Osteoblast (primary cell): ENCODE results near the gene SYNE1. TPM values are rescaled to one million over a fixed set of nuclear protein-coding genes. Genes with fewer than 3 reads are reported as not detected.

Source experiments
- DNase-seq: peaks from one replicate; pipeline ENCODE4 v3.0.0; 2011; ENCODE audit warnings: low spot score, mixed read lengths; ENCODE audit not compliant: insufficient read length; ENCODE audit errors: missing footprints
- H2AFZ ChIP-seq: 2 replicates; pipeline ENCODE4 v1.6.0; 2011; ENCODE audit warnings: mild to moderate bottlenecking, low read length
- H3K27ac ChIP-seq: 2 replicates; pipeline ENCODE4 v1.5.1; 2011; ENCODE audit warnings: mild to moderate bottlenecking, low read depth, low read length, moderate library complexity
- H3K27me3 ChIP-seq: 2 replicates; pipeline ENCODE4 v1.6.0; 2012; ENCODE audit warnings: mild to moderate bottlenecking, control low read depth, inconsistent platforms, low read length, moderate library complexity; ENCODE audit not compliant: insufficient read depth
- H3K36me3 ChIP-seq: 2 replicates; pipeline ENCODE4 v1.5.1; 2011; ENCODE audit warnings: mild to moderate bottlenecking, low read length, control low read depth, moderate library complexity; ENCODE audit not compliant: insufficient read depth
- H3K4me1 ChIP-seq: 2 replicates; pipeline ENCODE4 v1.5.1; 2011; ENCODE audit warnings: mild to moderate bottlenecking, low read length, control low read depth, moderate library complexity; ENCODE audit not compliant: insufficient read depth
- H3K4me2 ChIP-seq: 2 replicates; pipeline ENCODE4 v1.6.0; 2011; ENCODE audit warnings: mild to moderate bottlenecking, low read length; ENCODE audit not compliant: insufficient read depth
- H3K4me3 ChIP-seq: fragments of 200-600 bp; sonication (generic); 3 replicates; pipeline ENCODE4 v1.5.1; 2012; ENCODE audit warnings: mild to moderate bottlenecking, low read length, inconsistent platforms; ENCODE audit not compliant: insufficient read depth
- H3K79me2 ChIP-seq: 2 replicates; pipeline ENCODE4 v1.6.0; 2012; ENCODE audit warnings: mild to moderate bottlenecking, low read length, control low read depth, inconsistent platforms; ENCODE audit not compliant: insufficient read depth
- H3K9me3 ChIP-seq: 2 replicates; pipeline ENCODE4 v1.5.1; 2011; ENCODE audit warnings: low read depth, low read length, control low read depth
- H4K20me1 ChIP-seq: 2 replicates; pipeline ENCODE4 v1.6.0; 2012; ENCODE audit warnings: mild to moderate bottlenecking, low read length, control low read depth; ENCODE audit not compliant: insufficient read depth
- total RNA-seq: library from RNA; depleted of rRNA; stranded (reverse); fragments of >200 nt; gene quantifications from 2 replicates; pipeline ENCODE4 v1.2.3, GENCODE V29; 2012
- TF ChIP-seq, protein P1 (sequence below): IDR thresholded peaks from 2 replicates; pipeline ENCODE4 v1.5.1; 2011; ENCODE audit warnings: mild to moderate bottlenecking, low read depth, low read length, moderate library complexity; ENCODE audit errors: extremely low read depth

The SYNE1 gene
- total RNA-seq, 1 donor = 240 TPM

DNA sequence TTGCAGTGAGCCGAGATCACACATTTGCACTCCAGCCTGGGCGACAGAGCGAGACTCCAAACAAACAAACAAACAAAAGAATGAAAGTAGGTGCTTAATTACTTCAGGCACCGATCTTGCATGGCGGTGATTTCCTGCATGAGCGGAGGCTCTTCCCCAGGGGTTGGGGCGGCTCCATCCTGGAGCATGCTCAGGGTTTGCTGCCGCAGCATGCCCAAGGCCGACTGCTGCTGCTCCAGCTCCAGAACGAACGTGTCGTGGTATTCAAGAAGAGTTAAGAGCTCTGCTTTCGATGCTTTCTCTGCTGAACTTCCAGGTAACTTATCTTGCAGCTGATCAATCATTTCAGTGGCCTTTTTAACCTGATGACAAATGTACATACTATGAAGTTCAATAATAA, 313.8 kb downstream of the SYNE1 start:
- peaks cover 84% of the 10 kb centered on the region for H3K36me3 ChIP-seq
- TF ChIP-seq, protein P1, sequence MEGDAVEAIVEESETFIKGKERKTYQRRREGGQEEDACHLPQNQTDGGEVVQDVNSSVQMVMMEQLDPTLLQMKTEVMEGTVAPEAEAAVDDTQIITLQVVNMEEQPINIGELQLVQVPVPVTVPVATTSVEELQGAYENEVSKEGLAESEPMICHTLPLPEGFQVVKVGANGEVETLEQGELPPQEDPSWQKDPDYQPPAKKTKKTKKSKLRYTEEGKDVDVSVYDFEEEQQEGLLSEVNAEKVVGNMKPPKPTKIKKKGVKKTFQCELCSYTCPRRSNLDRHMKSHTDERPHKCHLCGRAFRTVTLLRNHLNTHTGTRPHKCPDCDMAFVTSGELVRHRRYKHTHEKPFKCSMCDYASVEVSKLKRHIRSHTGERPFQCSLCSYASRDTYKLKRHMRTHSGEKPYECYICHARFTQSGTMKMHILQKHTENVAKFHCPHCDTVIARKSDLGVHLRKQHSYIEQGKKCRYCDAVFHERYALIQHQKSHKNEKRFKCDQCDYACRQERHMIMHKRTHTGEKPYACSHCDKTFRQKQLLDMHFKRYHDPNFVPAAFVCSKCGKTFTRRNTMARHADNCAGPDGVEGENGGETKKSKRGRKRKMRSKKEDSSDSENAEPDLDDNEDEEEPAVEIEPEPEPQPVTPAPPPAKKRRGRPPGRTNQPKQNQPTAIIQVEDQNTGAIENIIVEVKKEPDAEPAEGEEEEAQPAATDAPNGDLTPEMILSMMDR = no peak

DNA sequence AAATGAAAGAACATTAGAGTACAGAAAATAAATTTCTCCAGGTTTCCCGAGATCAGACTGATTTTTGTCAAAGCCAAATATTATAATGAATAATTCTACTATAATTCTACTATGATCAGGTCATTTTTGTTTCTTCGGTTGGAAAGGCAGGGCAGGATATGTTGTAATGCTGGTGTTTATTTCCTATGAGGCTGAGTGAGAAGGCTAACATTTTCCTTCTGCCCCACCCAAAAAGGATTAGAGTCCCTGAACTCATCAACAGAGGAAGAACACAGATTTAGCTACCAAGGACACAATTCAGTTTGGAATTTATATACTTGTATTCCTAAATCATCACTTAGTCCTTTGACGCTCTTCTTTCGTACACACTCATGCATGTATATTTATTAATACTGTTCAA, 318.9 kb downstream of the SYNE1 start:
- no peaks in the 10 kb centered on the region for H3K79me2 ChIP-seq
- H2AFZ ChIP-seq = no peak overlapping the region
- no peaks in the 10 kb centered on the region for H4K20me1 ChIP-seq
- no peak overlapping the region for H3K4me2 ChIP-seq
- H3K9me3 ChIP-seq = no peaks in the 10 kb centered on the region
- TF ChIP-seq, protein P1 = no peak
- H3K4me3 ChIP-seq = no peak overlapping the region
- no peak for DNase-seq
- peaks cover 13% of the 10 kb centered on the region for H3K4me1 ChIP-seq
- H3K36me3 ChIP-seq = peaks cover 74% of the 10 kb centered on the region
- H3K27ac ChIP-seq = no peak overlapping the region
- H3K27me3 ChIP-seq = no peaks in the 10 kb centered on the region

More for the DNA sequence above, 313.8 kb downstream of the SYNE1 start:
- no peaks in the 10 kb centered on the region for H3K4me1 ChIP-seq
- no peak overlapping the region for H3K27ac ChIP-seq
- H3K27me3 ChIP-seq = no peaks in the 10 kb centered on the region
- no peaks in the 10 kb centered on the region for H3K9me3 ChIP-seq
- no peak overlapping the region for H3K4me2 ChIP-seq
- no peak overlapping the region for H3K4me3 ChIP-seq
- H2AFZ ChIP-seq = no peak overlapping the region
- H3K79me2 ChIP-seq = peaks cover 2% of the 10 kb centered on the region
- DNase-seq = no peak
- no peaks in the 10 kb centered on the region for H4K20me1 ChIP-seq

DNA sequence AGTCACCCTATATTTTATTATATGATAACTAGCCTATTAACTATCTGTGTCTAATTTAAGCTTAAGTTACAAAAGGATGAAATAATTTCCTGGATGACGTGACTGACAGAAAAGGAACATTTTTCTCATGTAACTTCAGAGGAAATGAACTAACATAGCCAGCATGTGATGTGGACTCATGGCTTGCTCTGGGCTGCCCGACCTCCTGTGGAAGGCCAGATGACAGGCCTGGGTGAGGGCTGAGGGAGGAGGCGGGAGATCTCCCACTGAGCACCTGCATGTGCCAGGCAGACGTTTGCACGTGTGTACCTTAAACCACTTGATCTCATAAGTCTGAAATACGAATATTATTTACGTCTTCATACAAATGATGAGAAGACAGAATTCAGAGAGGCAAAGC, 321.1 kb downstream of the SYNE1 start:
- Histone ChIP-seq H3K4me3 (no peak overlapping the region), H3K9me3 (no peaks in the 10 kb centered on the region), H3K27me3 (no peaks in the 10 kb centered on the region), H3K4me2 (no peak overlapping the region), H3K36me3 (peaks cover 60% of the 10 kb centered on the region), H3K4me1 (peaks cover 13% of the 10 kb centered on the region), H3K27ac (peak overlapping the region; percentile 85), H3K79me2 (no peaks in the 10 kb centered on the region), H4K20me1 (no peaks in the 10 kb centered on the region), H2AFZ (no peak overlapping the region)
- TF ChIP-seq, protein P1 = no peak
- DNase-seq = peak; percentile 9

DNA sequence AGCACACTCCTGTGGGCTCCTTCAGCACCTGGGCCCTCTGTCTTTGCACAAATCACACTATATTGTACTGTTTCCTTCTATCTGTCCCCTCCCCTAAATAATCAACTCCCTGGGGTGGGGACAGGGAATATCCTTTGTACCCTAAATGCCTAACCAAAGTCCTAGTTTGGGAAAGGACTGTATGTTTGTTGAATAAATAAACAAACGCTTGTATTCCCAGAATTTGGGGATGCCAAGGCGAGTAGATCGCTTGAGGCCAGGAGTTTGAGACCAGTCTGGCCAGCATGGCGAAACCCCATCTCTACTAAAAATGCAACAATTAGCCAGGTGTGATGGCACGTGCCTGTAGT, 322.7 kb downstream of the SYNE1 start:
- Histone ChIP-seq H3K36me3 (peaks cover 60% of the 10 kb centered on the region), H2AFZ (no peak overlapping the region), H3K27me3 (no peaks in the 10 kb centered on the region), H3K4me2 (no peak overlapping the region), H3K4me1 (peaks cover 13% of the 10 kb centered on the region), H3K4me3 (no peak overlapping the region), H3K27ac (peak overlapping the region; percentile 68), H3K9me3 (no peaks in the 10 kb centered on the region), H3K79me2 (no peaks in the 10 kb centered on the region), H4K20me1 (no peaks in the 10 kb centered on the region)
- DNase-seq = no peak
- TF ChIP-seq, protein P1 = no peak
